Right lobe of liver (tissue), 6 donors: ENCODE data around the gene DIPK1B. TPM values are rescaled to one million over a fixed set of nuclear protein-coding genes. Genes with fewer than 3 reads are reported as not detected.

Source experiments
- ATAC-seq, 4 donors: fragments of 200-7000 bp; cut with Tn5 transposase; one replicate each; pipeline ENCODE4 v1.9.1; 2020; ENCODE audit warnings: mild to moderate bottlenecking in 4 of 4, moderate library complexity in 4 of 4
- DNase-seq, 3 donors: peaks; one replicate each; pipeline ENCODE4 v3.0.0-alpha.2; 2020
- H3K27ac ChIP-seq, 3 donors: fragments of 200-600 bp; one replicate each; pipeline ENCODE4 v1.8.0; 2022
- H3K27me3 ChIP-seq, 2 donors: fragments of 200-600 bp; one replicate each; pipeline ENCODE4 v1.8.0; 2022
- H3K36me3 ChIP-seq, 4 donors: fragments of 200-600 bp; sonication (generic) in 1 of 4; one replicate each; pipeline versions ENCODE4 v1.5.1 to v1.8.0; 2017 to 2022; ENCODE audit warnings: control low read depth in 1 of 4
- H3K4me1 ChIP-seq, 4 donors: fragments of 200-600 bp; sonication (generic) in 1 of 4; one replicate each; pipeline versions ENCODE4 v1.5.1 to v1.8.0; 2017 to 2022; ENCODE audit warnings: control low read depth in 1 of 4
- H3K4me3 ChIP-seq, 3 donors: fragments of 200-600 bp; one replicate each; pipeline ENCODE4 v1.8.0; 2022
- H3K9me3 ChIP-seq, 4 donors: fragments of 200-600 bp; sonication (generic) in 1 of 4; one replicate each; pipeline versions ENCODE4 v1.5.1 to v1.8.0; 2017 to 2022; ENCODE audit warnings: control low read depth in 1 of 4
- POLR2A ChIP-seq: fragments of 450-650 bp; IDR thresholded peaks from one replicate; pipeline ENCODE4 v1.6.1; 2017; ENCODE audit warnings: antibody characterized with exemption, mild to moderate bottlenecking
- WGBS: methylation state at CpG from one replicate; pipeline ENCODE4 v1.1.6; 2018; ENCODE audit warnings: low coverage, low lambda C conversion rate; ENCODE audit not compliant: insufficient coverage; ENCODE audit errors: missing lambda C conversion rate; 5-methylcytosine and 5-hydroxymethylcytosine counted together
- intact Hi-C, 2 donors: fragments of 100-400 bp; cut with DNase I; formaldehyde crosslinking; loops; one replicate each; pipeline versions ENCODE4 v1.11.2 to v1.14.1; 2022
- total RNA-seq, 6 experiments: library from RNA; depleted of rRNA in 2 of 6; stranded (reverse); fragments of >200 nt in 2 of 6; fragmentation: NEBNext Ultra II Directional in 3 of 6; extraction: Animal tissue kit (Norgen Biotek cat#: 25700) in 3 of 6; gene quantifications; one replicate each; pipeline versions ENCODE4 v1.1.0 to v1.2.4, GENCODE V29; 2016 to 2023
- TF ChIP-seq, protein P1 (sequence below), 4 donors: fragments of 200-600 bp in 3 of 4; fragments of 450-650 bp in 1 of 4; IDR thresholded peaks; one replicate each; pipeline versions ENCODE4 v1.5.1 to v1.8.0; 2016 to 2022; ENCODE audit warnings: antibody characterized with exemption in 4 of 4, mild to moderate bottlenecking in 2 of 4
- donor health status: DM: no; HTN: yes; CAD: no.
- donor health status: DM: no; HTN: no; CAD: no.
- donor health status: DM: no; HTN: no; CAD: no.
- donor health status: DM: no; HTN: yes; CAD: no.
- donor health status: DM: no; HTN: yes; CAD: no.

The DIPK1B gene
- total RNA-seq, 6 experiments from 2014 or later: 1.4 to 7.7 (median 5.1) TPM

DNA sequence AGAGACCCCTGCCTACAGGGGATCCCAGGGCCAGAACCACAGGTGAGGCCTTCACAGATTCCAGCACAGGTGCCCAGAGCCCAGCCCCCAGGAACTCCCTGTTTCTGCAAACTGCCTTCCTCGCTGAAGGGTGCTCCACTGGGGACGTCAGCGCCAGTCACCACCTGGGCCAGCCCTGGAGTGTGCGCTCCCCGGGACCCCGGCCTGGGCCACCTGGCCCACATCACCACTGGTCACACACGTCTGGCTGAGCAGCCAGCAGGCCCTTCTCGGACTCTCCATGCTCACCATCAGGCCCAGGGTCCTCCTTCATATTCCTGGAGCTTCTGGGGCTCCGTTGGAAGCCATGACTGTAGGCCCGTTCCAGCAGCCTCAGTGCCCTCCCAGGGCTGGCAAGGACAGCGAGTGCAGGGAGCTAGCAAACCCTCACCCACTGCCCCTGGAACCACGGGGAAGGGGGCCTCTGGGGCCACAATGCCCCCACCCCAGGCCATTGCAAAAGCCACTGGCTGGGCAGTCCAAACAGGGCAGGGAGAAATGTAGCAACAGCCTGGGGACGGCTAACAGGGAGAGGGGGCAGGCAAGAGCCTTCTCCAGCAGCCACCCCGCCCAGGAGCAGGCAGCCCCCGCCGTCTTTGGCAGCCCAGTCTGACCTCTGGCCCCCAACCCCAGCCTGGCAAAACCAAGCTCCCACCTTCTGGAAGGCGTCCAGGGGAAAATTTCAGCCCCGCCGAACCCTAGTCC lies 26.4 kb upstream of the DIPK1B start:
- peak overlapping the region; percentile 65 to 78 (median 74) for H3K27ac ChIP-seq
- no peaks in the 10 kb centered on the region for H3K9me3 ChIP-seq
- intact Hi-C loops: no loop called here
- H3K36me3 ChIP-seq: no peaks in the 10 kb centered on the region
- H3K4me1 ChIP-seq: peaks cover 0 to 84% (median 42%) of the 10 kb centered on the region in 4 donors
- H3K4me3 ChIP-seq: peak overlapping the region; percentile 94 to 97 (median 95)
- no peak for TF ChIP-seq POLR2A
- TF ChIP-seq, protein P1, sequence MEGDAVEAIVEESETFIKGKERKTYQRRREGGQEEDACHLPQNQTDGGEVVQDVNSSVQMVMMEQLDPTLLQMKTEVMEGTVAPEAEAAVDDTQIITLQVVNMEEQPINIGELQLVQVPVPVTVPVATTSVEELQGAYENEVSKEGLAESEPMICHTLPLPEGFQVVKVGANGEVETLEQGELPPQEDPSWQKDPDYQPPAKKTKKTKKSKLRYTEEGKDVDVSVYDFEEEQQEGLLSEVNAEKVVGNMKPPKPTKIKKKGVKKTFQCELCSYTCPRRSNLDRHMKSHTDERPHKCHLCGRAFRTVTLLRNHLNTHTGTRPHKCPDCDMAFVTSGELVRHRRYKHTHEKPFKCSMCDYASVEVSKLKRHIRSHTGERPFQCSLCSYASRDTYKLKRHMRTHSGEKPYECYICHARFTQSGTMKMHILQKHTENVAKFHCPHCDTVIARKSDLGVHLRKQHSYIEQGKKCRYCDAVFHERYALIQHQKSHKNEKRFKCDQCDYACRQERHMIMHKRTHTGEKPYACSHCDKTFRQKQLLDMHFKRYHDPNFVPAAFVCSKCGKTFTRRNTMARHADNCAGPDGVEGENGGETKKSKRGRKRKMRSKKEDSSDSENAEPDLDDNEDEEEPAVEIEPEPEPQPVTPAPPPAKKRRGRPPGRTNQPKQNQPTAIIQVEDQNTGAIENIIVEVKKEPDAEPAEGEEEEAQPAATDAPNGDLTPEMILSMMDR (IDR thresholded peaks at IDR 0.05): no peak
- H3K27me3 ChIP-seq: no peaks in the 10 kb centered on the region
- 20% methylated on average over 4 of the region's 19 CpGs for WGBS
- no peak for ATAC-seq
- DNase-seq: peak in 2 of 3 donors; percentile 50 to 71

DNA sequence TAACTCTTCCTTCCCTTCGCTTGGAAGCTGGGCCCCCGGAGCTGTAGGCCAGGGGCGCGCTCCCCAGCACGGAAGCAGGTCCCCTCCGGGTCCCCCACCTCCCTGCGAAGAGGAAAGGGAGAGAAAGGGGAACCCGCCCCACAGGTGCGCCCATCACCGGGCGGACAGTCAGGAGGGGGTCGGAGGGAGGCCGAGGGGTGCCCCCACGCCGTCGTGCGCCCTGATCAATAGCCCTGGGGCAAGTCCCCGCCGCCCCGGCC lies 25.9 kb upstream of the DIPK1B start:
- no peaks in the 10 kb centered on the region for H3K36me3 ChIP-seq
- peaks cover 0 to 84% (median 42%) of the 10 kb centered on the region in 4 donors for H3K4me1 ChIP-seq
- DNase-seq: peak in 1 of 3 donors; percentile 70
- H3K9me3 ChIP-seq: no peaks in the 10 kb centered on the region
- intact Hi-C loops: no loop called here
- peak overlapping the region; percentile 94 to 97 (median 95) for H3K4me3 ChIP-seq
- no CpG with 5 or more reads among the region's 20 CpGs for WGBS
- peak overlapping the region; percentile 65 to 78 (median 74) for H3K27ac ChIP-seq
- no peak for ATAC-seq
- H3K27me3 ChIP-seq: no peaks in the 10 kb centered on the region
- TF ChIP-seq, protein P1 (IDR thresholded peaks at IDR 0.05): no peak
- TF ChIP-seq POLR2A: no peak

DNA sequence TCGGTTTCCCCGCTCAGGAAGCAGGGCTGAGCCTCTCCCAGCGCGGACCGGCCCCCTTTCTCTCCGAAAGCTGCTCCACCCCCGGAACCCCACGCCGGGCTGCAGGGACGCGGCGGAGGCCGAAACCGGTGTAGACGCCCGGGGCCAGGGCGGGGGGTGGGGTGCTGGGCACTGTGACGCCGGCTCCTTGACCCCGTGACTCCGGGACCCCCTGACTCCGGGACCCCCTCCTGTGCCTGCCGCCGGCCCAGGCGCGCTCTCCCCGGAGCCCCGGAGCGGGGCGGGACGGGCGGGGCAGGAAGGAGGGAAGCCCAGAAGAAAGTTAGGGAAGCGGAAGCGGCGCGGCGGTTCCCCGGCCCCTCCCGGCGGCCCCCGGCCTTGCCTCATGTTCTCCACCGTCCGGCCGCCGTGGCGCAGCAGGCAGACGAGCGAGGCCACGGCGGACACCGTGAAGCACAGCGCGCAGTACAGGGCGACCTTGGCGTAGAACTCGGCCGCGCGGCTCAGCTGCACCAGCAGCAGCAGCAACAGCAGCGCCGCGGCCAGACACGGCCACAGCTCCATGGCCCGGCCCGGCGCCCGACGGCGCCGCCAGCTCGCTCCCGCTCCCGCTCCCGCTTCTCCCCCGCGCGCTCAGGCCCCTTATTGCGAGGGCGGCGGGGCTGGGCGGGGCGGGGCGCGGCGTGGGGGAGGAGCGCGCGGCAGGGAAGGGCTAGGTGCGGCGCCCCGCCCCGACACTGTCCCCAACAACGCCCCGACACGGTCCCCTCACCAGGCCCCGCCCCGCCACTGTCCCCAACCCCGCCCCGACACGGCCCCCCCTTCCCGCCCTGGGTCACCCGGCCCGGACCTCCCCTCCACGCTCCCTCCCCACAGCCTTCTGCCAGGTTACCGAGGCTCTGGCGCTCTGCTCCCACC lies 25.3 kb upstream of the DIPK1B start, which contains the start of gene AGPAT2:
TSS of gene AGPAT2 (minus strand) at position 664 of the 918 bp plus-strand sequence. CDS start at position 564, 100 bp downstream.
- H3K27me3 ChIP-seq: no peaks in the 10 kb centered on the region
- H3K27ac ChIP-seq: peak within 1 kb of the TSS; percentile 65 to 78 (median 74)
- no peaks in the 10 kb centered on the region for H3K9me3 ChIP-seq
- H3K36me3 ChIP-seq: no peaks in the 10 kb centered on the region
- H3K4me1 ChIP-seq: peaks cover 0 to 82% (median 40%) of the 10 kb centered on the region in 4 donors
- intact Hi-C loops: no loop called here
- peak; percentile 93 to 95 (median 94) for DNase-seq
- WGBS: 4% methylated on average over 13 of the region's 106 CpGs
- peak within 1 kb of the TSS; percentile 94 to 97 (median 95) for H3K4me3 ChIP-seq
- TF ChIP-seq, protein P1 (IDR thresholded peaks at IDR 0.05): no peak
- TF ChIP-seq POLR2A: peak; percentile 95
- ATAC-seq: peak; percentile 58 to 78 (median 68)

DNA sequence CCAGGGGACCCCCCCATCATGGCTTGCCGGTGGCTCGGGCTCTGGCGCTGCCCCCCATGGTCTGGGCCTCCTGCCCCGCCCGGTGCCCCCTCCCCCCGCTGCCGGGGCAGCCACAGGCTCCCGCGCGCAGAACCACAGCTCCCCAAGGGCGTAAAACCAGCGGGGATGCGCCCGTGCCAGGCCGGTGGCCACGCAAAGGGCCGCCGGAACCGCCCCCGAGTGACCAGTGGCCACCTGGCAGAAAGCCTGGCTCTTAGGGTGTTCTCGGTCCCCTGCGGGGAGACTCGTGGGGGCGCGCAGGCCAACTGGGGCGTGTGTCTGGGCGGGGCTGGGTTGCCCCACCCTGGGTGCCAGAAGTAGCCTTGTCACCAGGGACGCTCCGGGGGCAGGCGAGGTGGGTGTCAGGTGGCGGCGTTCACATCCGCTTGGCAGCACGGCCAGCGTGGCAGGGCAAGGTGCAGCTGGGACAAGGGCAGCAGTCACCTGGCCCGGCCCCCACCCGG lies 24.6 kb upstream of the DIPK1B start:
- 0% methylated on average over 3 of the region's 37 CpGs for WGBS
- no peaks in the 10 kb centered on the region for H3K27me3 ChIP-seq
- H3K4me3 ChIP-seq: peak overlapping the region; percentile 32 to 97 (median 94)
- TF ChIP-seq POLR2A: peak; percentile 41
- TF ChIP-seq, protein P1 (IDR thresholded peaks at IDR 0.05): no peak
- DNase-seq (peak; percentile 92 to 96 (median 96)), ATAC-seq (peak; percentile 50 to 64 (median 58))
- no peaks in the 10 kb centered on the region for H3K9me3 ChIP-seq
- intact Hi-C loops: no loop called here
- peaks cover 0 to 79% (median 36%) of the 10 kb centered on the region in 4 donors for H3K4me1 ChIP-seq
- H3K36me3 ChIP-seq: no peaks in the 10 kb centered on the region
- peak overlapping the region; percentile 32 to 74 (median 57) for H3K27ac ChIP-seq
